Testis (tissue), 3 donors: Measurements from ENCODE around the gene PIP4K2A. TPM values are rescaled to one million over a fixed set of nuclear protein-coding genes. Genes with fewer than 3 reads are reported as not detected.

Source experiments
- DNase-seq: peaks from one replicate; pipeline ENCODE4 v3.0.0-alpha.2; 2019
- H3K27ac ChIP-seq, 2 donors: fragments of 200-600 bp; sonication (generic); one replicate each; pipeline ENCODE4 v1.5.1; 2019
- H3K27me3 ChIP-seq: fragments of 200-600 bp; sonication (generic); one replicate; pipeline ENCODE4 v1.5.1; 2019
- H3K36me3 ChIP-seq: fragments of 200-600 bp; sonication (generic); one replicate; pipeline ENCODE4 v1.5.1; 2017; ENCODE audit warnings: low read depth; ENCODE audit errors: missing control alignments
- H3K4me1 ChIP-seq: fragments of 200-600 bp; sonication (generic); one replicate; pipeline ENCODE4 v1.5.1; 2019
- H3K4me3 ChIP-seq, 2 donors: fragments of 200-600 bp; sonication (generic); one replicate each; pipeline ENCODE4 v1.5.1; 2017 to 2019
- H3K9me3 ChIP-seq: fragments of 200-600 bp; sonication (generic); one replicate; pipeline ENCODE4 v1.5.1; 2017
- POLR2A ChIP-seq: fragments of 450-650 bp; IDR thresholded peaks from one replicate; pipeline ENCODE4 v1.6.1; 2017; ENCODE audit warnings: antibody characterized with exemption, mild to moderate bottlenecking, moderate library complexity
- WGBS, 2 donors: methylation state at CpG; one replicate each; pipeline ENCODE4 v1.1.5; 2018; 5-methylcytosine and 5-hydroxymethylcytosine counted together
- intact Hi-C: fragments of 100-400 bp; cut with DNase I; formaldehyde crosslinking; loops from one replicate; pipeline ENCODE4 v1.15.1; 2023; ENCODE audit warnings: low total_unique reads
- polyA plus RNA-seq: library from polyadenylated mRNA; stranded (reverse); fragments of 350-450 nt; fragmentation: Illumina TruSeq; extraction: RNeasy Lipid Tissue Mini Kit (QIAGEN cat#74804); gene quantifications from one replicate; pipeline ENCODE4 v1.2.3, GENCODE V29; 2014; ENCODE audit warnings: low read depth, low replicate concordance; ENCODE audit not compliant: insufficient read depth
- total RNA-seq, 2 donors: library from RNA; depleted of rRNA; stranded (reverse); fragments of >200 nt; gene quantifications; one replicate each; pipeline ENCODE4 v1.2.3, GENCODE V29; 2016
- TF ChIP-seq, protein P1 (sequence below), 3 experiments: fragments of 450-650 bp in 2 of 3; fragments of 200-600 bp in 1 of 3; sonication (generic) in 1 of 3; IDR thresholded peaks; one replicate each; pipeline ENCODE4 v1.5.1; 2016 to 2019; ENCODE audit warnings: antibody characterized with exemption in 3 of 3, mild to moderate bottlenecking in 2 of 3, moderate library complexity in 1 of 3

PIP4K2A gene
- total and polyA plus RNA-seq, 3 donors from 2014 or later, result 12.6 to 26.0 (median 15.8) TPM

DNA sequence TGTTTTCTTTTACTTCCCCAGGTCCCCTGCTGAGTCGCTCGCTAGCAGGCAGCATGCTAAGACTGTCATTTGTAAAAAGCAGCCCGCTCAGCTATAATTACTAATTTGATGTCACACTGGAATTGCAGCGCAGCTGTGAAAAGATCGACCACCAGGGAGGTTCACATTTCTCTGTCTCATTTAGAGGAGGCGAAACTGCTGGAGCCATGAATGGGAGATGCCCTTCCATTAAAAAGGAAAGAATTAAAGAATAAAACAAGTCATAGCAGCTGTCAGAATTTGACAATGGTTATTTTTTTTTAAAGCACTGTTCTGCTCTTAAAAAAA is 153.5 kb downstream of the PIP4K2A start:
- Histone ChIP-seq H3K36me3 (no peaks in the 10 kb centered on the region), H3K27me3 (no peaks in the 10 kb centered on the region), H3K4me1 (no peaks in the 10 kb centered on the region), H3K27ac (no peak overlapping the region), H3K9me3 (no peaks in the 10 kb centered on the region), H3K4me3 (no peak overlapping the region)
- no peak for DNase-seq
- intact Hi-C loops, result no loop called here
- TF ChIP-seq, protein P1, sequence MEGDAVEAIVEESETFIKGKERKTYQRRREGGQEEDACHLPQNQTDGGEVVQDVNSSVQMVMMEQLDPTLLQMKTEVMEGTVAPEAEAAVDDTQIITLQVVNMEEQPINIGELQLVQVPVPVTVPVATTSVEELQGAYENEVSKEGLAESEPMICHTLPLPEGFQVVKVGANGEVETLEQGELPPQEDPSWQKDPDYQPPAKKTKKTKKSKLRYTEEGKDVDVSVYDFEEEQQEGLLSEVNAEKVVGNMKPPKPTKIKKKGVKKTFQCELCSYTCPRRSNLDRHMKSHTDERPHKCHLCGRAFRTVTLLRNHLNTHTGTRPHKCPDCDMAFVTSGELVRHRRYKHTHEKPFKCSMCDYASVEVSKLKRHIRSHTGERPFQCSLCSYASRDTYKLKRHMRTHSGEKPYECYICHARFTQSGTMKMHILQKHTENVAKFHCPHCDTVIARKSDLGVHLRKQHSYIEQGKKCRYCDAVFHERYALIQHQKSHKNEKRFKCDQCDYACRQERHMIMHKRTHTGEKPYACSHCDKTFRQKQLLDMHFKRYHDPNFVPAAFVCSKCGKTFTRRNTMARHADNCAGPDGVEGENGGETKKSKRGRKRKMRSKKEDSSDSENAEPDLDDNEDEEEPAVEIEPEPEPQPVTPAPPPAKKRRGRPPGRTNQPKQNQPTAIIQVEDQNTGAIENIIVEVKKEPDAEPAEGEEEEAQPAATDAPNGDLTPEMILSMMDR (IDR thresholded peaks at IDR 0.05), result no peak
- TF ChIP-seq POLR2A, result no peak
- WGBS, 2 donors, result 86 to 89% methylated on average over 6 of the region's 6 CpGs

DNA sequence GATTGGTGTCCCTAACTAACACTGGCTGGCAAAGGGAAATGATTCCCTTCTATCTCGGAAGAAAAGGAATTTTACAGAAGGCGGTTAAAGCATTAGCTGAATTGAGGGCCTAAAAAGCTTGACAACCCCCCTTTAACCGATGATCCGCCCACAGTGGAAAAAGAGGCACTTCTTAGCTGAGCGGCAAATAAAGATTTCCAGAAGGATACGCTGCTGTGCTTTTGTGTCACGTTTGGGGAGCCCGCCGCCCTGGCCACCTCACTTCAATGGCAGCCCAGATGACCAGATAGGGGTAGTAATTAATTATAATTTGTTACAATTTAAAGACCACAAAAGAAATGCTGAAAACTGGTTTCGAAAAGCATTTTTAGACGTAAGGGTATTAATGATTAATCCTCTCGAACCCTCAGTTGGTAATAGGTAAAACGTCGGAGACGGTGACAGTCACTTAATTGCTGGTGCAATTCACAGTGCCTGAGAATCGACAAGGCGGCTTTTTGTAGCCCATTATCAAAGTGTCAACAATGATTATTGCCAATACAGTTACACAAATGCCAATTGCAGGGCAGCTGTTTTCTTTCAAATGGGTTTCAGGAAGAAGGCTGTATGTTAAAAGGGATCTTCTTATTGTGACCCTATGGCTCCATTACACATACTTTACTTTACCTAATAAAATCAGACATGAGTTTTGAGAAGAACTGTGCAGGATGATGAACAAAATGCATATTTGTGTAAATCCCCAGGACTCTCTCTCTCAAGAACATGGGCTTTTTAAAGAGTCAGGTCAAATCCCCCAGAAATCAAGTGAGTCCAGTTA is 154.1 kb downstream of the PIP4K2A start:
- 91 to 92% methylated on average over 17 of the region's 17 CpGs for WGBS, 2 donors
- H3K9me3 ChIP-seq, result no peaks in the 10 kb centered on the region
- H3K36me3 ChIP-seq, result no peaks in the 10 kb centered on the region
- no peaks in the 10 kb centered on the region for H3K27me3 ChIP-seq
- no peak overlapping the region for H3K27ac ChIP-seq
- intact Hi-C loops, result no loop called here
- no peaks in the 10 kb centered on the region for H3K4me1 ChIP-seq
- no peak for DNase-seq
- TF ChIP-seq, protein P1 (IDR thresholded peaks at IDR 0.05), result no peak
- H3K4me3 ChIP-seq, result no peak overlapping the region

DNA sequence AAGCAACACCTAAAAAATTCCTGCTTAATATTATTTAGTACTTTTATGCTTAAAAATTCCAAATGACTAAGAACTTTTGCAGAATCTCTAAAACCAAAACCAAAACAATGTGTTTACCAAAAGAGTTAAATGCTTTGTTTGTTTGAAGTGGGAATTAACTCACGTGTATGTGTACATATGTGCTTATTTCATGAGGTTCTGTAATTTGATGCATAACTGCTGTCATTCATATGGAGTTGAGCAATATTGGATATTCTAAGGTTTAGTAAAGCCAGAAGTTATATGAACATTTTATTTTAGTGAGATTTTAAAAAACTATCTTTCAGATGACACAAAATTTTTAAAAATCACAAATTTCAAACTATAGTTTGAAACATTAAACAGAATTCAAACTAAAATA is 157.1 kb downstream of the PIP4K2A start:
- Histone ChIP-seq H3K4me1 (no peaks in the 10 kb centered on the region), H3K36me3 (no peaks in the 10 kb centered on the region), H3K27ac (no peak overlapping the region), H3K9me3 (no peaks in the 10 kb centered on the region), H3K27me3 (no peaks in the 10 kb centered on the region), H3K4me3 (no peak overlapping the region)
- 61 to 74% methylated on average over 1 of the region's 1 CpG for WGBS, 2 donors
- no peak for TF ChIP-seq POLR2A
- TF ChIP-seq, protein P1 (IDR thresholded peaks at IDR 0.05), result no peak
- intact Hi-C loops, result no loop called here
- DNase-seq, result no peak

DNA sequence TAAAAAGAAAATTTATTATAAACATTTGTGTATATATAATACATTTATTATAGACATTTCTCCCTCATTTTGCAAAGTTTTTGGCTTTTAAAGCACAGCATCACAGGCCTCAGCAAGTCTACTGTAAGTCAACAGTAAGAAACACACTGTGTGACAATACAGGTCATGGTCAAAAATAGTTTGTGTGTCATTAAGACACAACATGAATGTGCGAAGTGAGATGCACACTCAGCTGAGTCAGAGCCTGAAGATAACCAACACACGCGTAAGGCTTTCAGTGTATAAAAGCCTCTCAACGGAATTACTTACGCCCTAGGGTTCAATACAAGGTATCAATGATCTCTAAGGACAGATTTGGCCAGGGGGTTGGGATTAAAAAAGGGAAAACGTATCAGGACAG is 157.6 kb downstream of the PIP4K2A start:
- WGBS, 2 donors, result 86 to 88% methylated on average over 6 of the region's 6 CpGs
- no peak overlapping the region for H3K4me3 ChIP-seq

More for the DNA sequence above, 157.6 kb downstream of the PIP4K2A start:
- Histone ChIP-seq H3K27me3 (no peaks in the 10 kb centered on the region), H3K4me1 (no peaks in the 10 kb centered on the region), H3K27ac (no peak overlapping the region), H3K36me3 (no peaks in the 10 kb centered on the region), H3K9me3 (no peaks in the 10 kb centered on the region)
- intact Hi-C loops, result no loop called here
- no peak for TF ChIP-seq POLR2A
- TF ChIP-seq, protein P1 (IDR thresholded peaks at IDR 0.05), result no peak
- no peak for DNase-seq
